ENCODE results near the gene CRY1.
"Not testable (repeated sequence)": the region's sequence is repeated elsewhere in the genome, so short reads cannot be mapped to it uniquely, and the experiment has no call there.

CRY1 gene

GRCh38 chr12:107108366-107108765 lies 15.0 kb upstream of the CRY1 start:
- not testable (repeated sequence) for DNase-seq

GRCh38 chr12:107107381-107107780 lies 14.0 kb upstream of the CRY1 start:
- DNase-seq, result no peak

DNA sequence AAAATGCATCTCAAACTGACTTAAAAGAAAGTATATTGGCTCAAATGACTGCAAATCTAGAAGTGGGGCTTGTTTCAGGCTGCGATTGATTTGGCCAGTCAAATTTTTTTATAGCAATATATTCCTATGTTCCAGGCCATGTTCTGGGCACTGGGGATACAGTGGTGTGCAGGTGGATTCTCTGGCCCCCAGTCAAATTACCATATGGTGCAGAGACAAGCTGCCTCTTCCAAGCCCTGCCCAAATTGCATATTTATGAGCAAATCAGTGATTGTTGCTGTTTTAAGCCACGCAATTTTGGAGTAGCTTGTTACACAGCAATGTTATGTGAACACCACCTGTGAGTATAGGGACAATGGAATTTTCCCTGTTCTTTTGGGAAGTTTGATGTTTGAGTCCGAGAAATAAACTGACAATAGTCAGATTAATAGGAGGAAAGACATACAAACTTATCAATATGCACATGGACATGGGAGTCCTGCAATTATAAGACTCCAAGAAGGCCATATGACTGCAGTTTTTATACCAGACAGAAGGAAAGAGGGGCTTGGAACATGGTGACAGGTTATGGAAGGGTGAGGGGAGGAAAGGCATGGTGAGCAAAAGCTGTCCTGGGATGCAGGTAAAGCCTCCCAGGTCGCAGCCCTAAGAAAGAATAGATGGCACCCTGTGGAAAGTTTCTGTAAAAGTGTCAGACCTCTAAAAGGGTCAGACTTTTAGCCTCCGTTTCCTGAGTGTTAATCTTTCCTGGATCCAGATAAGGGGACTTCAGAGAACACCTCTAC lies 13.1 kb upstream of the CRY1 start:
- DNase-seq, result no peak

DNA sequence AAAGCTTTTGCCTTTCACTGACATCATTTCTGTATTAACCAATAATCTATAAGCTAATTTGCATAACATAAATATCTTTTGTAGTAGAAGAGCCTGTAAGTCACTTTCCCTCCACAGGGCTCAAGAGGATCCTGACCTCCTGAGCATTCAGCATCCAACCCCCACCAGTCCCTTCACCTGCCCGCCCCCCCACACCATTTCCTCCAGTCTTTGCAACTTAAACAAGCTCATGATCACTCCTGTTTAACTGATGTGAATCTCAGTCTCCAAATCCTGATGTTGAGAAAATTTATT lies 12.0 kb upstream of the CRY1 start:
- no peak for DNase-seq

DNA sequence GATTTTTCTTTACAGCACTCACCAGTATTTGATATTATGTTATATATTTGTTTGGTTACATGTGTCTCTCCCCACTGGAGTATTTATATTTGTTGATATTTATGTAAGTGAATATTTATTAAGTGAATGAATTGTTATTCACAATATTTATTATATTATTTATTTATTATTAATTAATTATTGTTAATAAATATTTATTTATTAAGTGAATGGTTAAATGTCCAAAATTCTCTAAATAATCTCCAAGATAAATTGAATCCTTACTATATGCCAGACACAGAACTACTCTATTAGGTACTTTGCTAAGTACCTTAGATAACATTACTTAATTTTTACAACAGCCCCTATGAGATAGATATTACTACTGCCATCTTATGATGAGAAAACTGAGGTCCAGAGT lies 10.2 kb upstream of the CRY1 start:
- DNase-seq, result no peak

DNA sequence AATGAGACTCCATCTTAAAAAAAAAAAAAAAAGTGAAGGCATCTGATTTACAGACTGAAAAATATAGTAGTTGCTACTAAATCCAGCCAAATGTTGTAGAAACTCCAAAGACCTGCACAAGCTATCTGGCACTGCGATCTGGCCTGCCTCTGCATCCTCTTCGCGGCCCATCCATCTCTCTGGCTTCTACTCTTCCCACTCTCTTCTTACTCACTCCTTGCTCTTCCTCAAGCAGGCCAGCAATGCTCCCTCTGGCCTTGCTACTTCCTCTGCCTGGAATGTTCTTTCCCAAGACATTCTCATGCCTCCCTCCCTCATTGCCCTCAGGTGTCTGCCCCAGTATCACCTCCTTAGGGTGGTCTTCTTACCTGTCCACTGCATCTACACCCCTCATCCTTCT lies 9.7 kb upstream of the CRY1 start:
- no peak for DNase-seq

DNA sequence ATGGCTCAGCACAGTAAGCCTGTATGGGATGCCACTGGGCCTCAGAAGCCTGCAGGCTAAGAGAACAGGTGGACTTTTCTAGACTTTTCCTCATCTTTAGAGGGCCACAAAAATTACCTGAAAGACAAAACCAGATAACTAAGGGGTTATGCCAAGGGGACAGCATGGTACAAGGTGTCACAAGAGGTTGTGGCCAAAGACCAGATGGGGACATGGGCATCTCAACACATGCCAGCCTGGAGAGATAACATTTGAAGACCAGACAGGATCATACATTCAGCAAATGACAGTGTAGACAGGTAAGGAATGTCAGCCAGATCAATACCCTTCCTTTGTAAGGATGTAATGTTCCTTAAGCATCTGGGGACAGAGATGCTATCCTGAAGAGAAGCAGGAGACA lies 8.9 kb upstream of the CRY1 start:
- no peak for DNase-seq

GRCh38 chr12:107101651-107102050 lies 8.3 kb upstream of the CRY1 start:
- no peak for DNase-seq

- no peak for DNase-seq
Measured at GRCh38 chr12:107099917-107100316, 6.6 kb upstream of the CRY1 start.

GRCh38 chr12:107096571-107096970 lies 3.2 kb upstream of the CRY1 start:
- DNase-seq, result no peak

GRCh38 chr12:107094183-107094448 lies 767 bp upstream of the CRY1 start:
- DNase-seq, result no peak

- no peak for DNase-seq
Measured at GRCh38 chr12:107092669-107093416, 506 bp downstream of the CRY1 start.

GRCh38 chr12:107091989-107092641 lies 1.2 kb downstream of the CRY1 start:
- no peak for DNase-seq

DNA sequence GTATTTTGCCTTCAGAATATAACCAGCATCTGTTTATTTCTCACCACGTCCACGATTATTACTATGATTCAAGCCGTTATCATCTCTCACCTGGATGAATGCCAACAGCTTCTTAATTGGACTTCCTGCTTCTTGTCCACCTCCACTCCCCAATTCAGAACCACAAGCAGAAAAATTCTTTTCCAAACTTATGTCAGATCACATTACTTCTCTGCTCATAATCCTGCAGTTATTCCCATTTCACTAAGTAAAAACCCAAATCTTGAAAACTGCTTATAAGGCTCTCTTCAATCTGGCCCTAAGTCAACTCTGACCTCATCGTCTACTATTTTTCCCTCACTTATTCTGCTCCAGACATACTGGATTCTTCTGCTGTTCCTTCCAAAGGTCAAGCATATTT lies 2.0 kb downstream of the CRY1 start:
- DNase-seq, result no peak

DNA sequence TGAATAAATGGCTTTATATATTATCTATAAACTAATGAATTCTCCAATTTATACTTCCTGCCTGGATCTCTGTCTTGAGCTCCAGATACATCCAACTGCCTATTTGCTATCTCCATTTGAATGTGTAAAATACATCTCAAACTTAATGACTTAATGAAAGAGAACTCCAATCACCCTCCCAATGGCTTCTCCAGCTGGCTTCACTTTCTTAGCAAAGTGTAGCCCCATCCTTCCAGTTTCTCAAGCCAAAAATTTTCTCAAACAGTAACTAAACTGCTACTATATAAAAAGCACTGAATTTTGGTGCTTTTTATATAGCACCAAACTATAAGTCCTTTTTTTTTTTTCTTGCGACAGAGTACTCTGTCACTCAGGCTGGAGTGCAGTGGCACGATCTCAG lies 2.6 kb downstream of the CRY1 start:
- DNase-seq, result no peak

GRCh38 chr12:107088912-107089311 lies 4.4 kb downstream of the CRY1 start:
- DNase-seq, result no peak

DNA sequence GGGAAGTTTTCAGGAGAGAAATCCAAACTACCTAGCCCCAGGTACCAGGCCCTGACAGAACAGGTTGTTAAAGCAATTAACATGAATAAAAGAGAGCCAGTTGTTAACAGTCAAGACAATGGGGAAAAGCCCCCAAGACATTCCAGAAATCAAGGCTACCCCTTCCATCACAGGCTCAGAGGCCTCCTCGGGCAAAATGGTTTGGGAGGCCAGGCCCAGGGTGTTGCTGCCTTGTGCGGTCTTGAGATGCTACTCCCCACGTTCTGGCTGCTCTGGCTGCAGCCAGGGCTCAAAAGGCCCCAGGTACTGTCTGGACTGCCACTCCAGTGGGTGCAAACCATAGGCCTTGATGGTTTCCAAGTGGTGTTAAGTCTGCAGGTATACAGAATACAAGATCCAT lies 7.0 kb downstream of the CRY1 start:
- no peak for DNase-seq

GRCh38 chr12:107081778-107082177 lies 11.6 kb downstream of the CRY1 start:
- DNase-seq, result no peak

GRCh38 chr12:107080299-107080698 lies 13.1 kb downstream of the CRY1 start:
- DNase-seq, result no peak

GRCh38 chr12:107079172-107080011 lies 14.0 kb downstream of the CRY1 start:
- DNase-seq, result no peak

DNA sequence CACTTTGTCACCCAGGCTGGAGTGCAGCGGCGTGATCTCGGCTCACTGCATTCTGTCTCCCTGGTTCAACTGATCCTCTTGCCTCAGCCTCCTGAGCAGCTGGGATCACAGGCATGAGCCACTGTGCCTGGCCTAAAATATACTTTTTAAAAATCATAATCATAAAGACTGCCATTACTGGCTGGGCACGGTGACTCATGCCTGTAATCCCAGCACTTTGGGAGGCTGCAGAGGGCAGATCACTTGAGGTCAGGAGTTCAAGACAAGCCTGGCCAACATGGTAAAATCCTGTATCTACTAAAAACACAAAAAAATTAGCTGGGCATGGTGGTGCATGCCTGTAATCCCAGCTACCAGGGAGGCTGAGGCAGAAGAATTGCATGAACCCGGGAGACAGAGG lies 20.1 kb downstream of the CRY1 start:
- DNase-seq, result not testable (repeated sequence)

GRCh38 chr12:107066691-107067090 lies 26.7 kb downstream of the CRY1 start:
- DNase-seq, result no peak

GRCh38 chr12:107064687-107065086 lies 28.7 kb downstream of the CRY1 start:
- no peak for DNase-seq

DNA sequence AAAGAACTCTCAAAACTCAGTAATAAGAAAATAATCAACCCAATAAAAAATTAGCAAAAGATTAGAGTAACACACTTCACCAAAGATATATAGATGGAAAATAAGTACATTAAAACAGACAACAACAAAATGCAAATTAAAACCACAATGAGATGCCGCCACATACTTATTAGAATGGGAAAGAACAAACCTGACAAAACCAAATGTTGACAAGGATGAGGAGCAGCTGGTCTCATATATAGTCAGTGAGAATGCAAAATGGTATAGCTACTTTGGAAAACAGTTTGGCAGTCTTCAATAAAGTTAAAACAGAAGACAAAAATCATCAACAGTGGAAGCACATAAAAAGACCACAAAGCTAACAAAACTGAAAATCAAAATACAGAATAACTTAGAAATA lies 29.1 kb downstream of the CRY1 start:
- DNase-seq, result no peak

Data from NCI-H1048 (cell line).